ENCODE data around the gene KCTD6. TPM values are rescaled to one million over a fixed set of nuclear protein-coding genes. Genes with fewer than 3 reads are reported as not detected.

The KCTD6 gene
- polyA plus RNA-seq, 1 donor (not counting 4 experiments of a cell fraction or from before 2014, with no cell fraction given): 7.6 TPM

DNA sequence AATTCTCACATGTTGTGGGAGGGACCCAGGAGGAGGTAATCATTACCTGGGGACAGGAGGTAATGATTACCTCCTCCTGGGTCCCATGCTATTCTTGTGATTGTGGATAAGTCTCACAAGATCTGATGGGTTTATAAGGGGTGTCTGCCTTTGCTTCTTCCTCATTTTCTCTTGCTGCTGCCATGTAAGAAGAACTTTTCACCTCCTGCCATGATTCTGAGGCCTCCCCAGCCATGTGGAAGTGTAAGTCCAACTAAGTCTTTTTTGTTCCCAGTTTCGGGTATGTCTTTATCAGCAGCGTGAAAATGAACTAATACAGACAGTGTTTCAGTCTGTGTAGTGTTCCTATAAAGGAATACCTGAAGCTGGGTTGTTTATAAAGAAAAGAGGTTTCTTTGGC, 13.1 kb upstream of the KCTD6 start:
- no peak overlapping the region for H3K4me3 ChIP-seq (ENCODE audit: control insufficient read depth in 2 of 3, extremely low read depth in 1 of 3, insufficient read depth in 2 of 3, low read depth in 1 of 3, low read length in 3 of 3)
- TF ChIP-seq, protein P1, sequence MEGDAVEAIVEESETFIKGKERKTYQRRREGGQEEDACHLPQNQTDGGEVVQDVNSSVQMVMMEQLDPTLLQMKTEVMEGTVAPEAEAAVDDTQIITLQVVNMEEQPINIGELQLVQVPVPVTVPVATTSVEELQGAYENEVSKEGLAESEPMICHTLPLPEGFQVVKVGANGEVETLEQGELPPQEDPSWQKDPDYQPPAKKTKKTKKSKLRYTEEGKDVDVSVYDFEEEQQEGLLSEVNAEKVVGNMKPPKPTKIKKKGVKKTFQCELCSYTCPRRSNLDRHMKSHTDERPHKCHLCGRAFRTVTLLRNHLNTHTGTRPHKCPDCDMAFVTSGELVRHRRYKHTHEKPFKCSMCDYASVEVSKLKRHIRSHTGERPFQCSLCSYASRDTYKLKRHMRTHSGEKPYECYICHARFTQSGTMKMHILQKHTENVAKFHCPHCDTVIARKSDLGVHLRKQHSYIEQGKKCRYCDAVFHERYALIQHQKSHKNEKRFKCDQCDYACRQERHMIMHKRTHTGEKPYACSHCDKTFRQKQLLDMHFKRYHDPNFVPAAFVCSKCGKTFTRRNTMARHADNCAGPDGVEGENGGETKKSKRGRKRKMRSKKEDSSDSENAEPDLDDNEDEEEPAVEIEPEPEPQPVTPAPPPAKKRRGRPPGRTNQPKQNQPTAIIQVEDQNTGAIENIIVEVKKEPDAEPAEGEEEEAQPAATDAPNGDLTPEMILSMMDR (optimal IDR thresholded peaks at IDR 0.05 in 1 of 3, IDR thresholded peaks at IDR 0.05 in 1 of 3, conservative IDR thresholded peaks at IDR 0.05 in 1 of 3; ENCODE audit: extremely low read depth in 1 of 3, insufficient read depth in 2 of 3, low read length in 3 of 3): no peak
- no peak for TF ChIP-seq EZH2 (IDR thresholded peaks at IDR 0.05; ENCODE audit: low read length)
- FAIRE-seq (no peak), DNase-seq (ENCODE audit: low read depth, low spot score) (no peak)
- H3K79me2 ChIP-seq (ENCODE audit: control insufficient read depth, insufficient read depth, low read length): no peaks in the 10 kb centered on the region
- no peaks in the 10 kb centered on the region for H3K27me3 ChIP-seq (ENCODE audit: control insufficient read depth, extremely low read depth, insufficient read depth, low read length)
- H3K9ac ChIP-seq (ENCODE audit: control insufficient read depth, extremely low read depth, insufficient read depth, low read length): no peak overlapping the region
- dilution Hi-C loops (cut with MboI; ENCODE audit: extremely low pct_ligation_motif_present, low sequenced_read_pairs): no loop called here
- no peak overlapping the region for H2AFZ ChIP-seq (ENCODE audit: control insufficient read depth, low read length)
- H3K4me2 ChIP-seq (ENCODE audit: control insufficient read depth, extremely low read depth, insufficient read depth, low read depth, low read length): no peak overlapping the region
- H3K27ac ChIP-seq (ENCODE audit: control insufficient read depth, insufficient read depth, low read length): no peak overlapping the region
- no peaks in the 10 kb centered on the region for H3K9me3 ChIP-seq (ENCODE audit: control insufficient read depth, low read depth, low read length)
- H3K36me3 ChIP-seq (ENCODE audit: control insufficient read depth in 2 of 2, extremely low read depth in 1 of 2, insufficient read depth in 2 of 2, low read length in 2 of 2): no peaks in the 10 kb centered on the region
- H3K9me1 ChIP-seq (ENCODE audit: control insufficient read depth, extremely low read depth, insufficient read depth, low read length): no peaks in the 10 kb centered on the region
- H3K4me1 ChIP-seq (ENCODE audit: control insufficient read depth, extremely low read depth, insufficient read depth, low read length): no peaks in the 10 kb centered on the region
- H4K20me1 ChIP-seq (ENCODE audit: control insufficient read depth, extremely low read depth, insufficient read depth, low read length): no peaks in the 10 kb centered on the region

- H3K4me1 ChIP-seq (ENCODE audit: control insufficient read depth, extremely low read depth, insufficient read depth, low read length): no peaks in the 10 kb centered on the region
- no peaks in the 10 kb centered on the region for H4K20me1 ChIP-seq (ENCODE audit: control insufficient read depth, extremely low read depth, insufficient read depth, low read length)
- no peaks in the 10 kb centered on the region for H3K36me3 ChIP-seq (ENCODE audit: control insufficient read depth in 2 of 2, extremely low read depth in 1 of 2, insufficient read depth in 2 of 2, low read length in 2 of 2)
- H3K9me3 ChIP-seq (ENCODE audit: control insufficient read depth, low read depth, low read length): no peaks in the 10 kb centered on the region
- H2AFZ ChIP-seq (ENCODE audit: control insufficient read depth, low read length): no peak overlapping the region
- H3K79me2 ChIP-seq (ENCODE audit: control insufficient read depth, insufficient read depth, low read length): no peaks in the 10 kb centered on the region
- no peak for FAIRE-seq
- no peaks in the 10 kb centered on the region for H3K9me1 ChIP-seq (ENCODE audit: control insufficient read depth, extremely low read depth, insufficient read depth, low read length)
- no peak for DNase-seq (ENCODE audit: low read depth, low spot score)
- no peak overlapping the region for H3K4me2 ChIP-seq (ENCODE audit: control insufficient read depth, extremely low read depth, insufficient read depth, low read depth, low read length)
- no peak overlapping the region for H3K27ac ChIP-seq (ENCODE audit: control insufficient read depth, insufficient read depth, low read length)
- no peak overlapping the region for H3K9ac ChIP-seq (ENCODE audit: control insufficient read depth, extremely low read depth, insufficient read depth, low read length)
- TF ChIP-seq, protein P1 (optimal IDR thresholded peaks at IDR 0.05 in 1 of 3, IDR thresholded peaks at IDR 0.05 in 1 of 3, conservative IDR thresholded peaks at IDR 0.05 in 1 of 3; ENCODE audit: extremely low read depth in 1 of 3, insufficient read depth in 2 of 3, low read length in 3 of 3): no peak
- no peak for TF ChIP-seq EZH2 (IDR thresholded peaks at IDR 0.05; ENCODE audit: low read length)
- peaks cover 10% of the 10 kb centered on the region for H3K27me3 ChIP-seq (ENCODE audit: control insufficient read depth, extremely low read depth, insufficient read depth, low read length)
- no peak overlapping the region for H3K4me3 ChIP-seq (ENCODE audit: control insufficient read depth in 2 of 3, extremely low read depth in 1 of 3, insufficient read depth in 2 of 3, low read depth in 1 of 3, low read length in 3 of 3)
- dilution Hi-C loops (cut with MboI; ENCODE audit: extremely low pct_ligation_motif_present, low sequenced_read_pairs): no loop called here
Observed at GRCh38 chr3:58480309-58480708, 11.6 kb upstream of the KCTD6 start.

All from keratinocyte (primary cell).